Spleen (tissue), 7 donors: ENCODE measurements around the gene TRPM2.
A peak's percentile ranks its signal among the peaks of the same experiment; 100 is the strongest.

Experiments used
- CTCF ChIP-seq, 11 experiments: fragments of 200-600 bp in 7 of 11; fragments of 450-650 bp in 4 of 11; sonication (generic) in 4 of 11; IDR thresholded peaks in 8 of 11; conservative IDR thresholded peaks in 3 of 11; 1 replicate in 7 of 11; 2 replicates in 4 of 11; pipeline versions ENCODE4 v1.4.0 to v1.8.0; 2016 to 2021; ENCODE audit warnings: antibody characterized with exemption in 11 of 11, inconsistent platforms in 4 of 11, mild to moderate bottlenecking in 1 of 11
- POLR2A ChIP-seq, 3 donors: fragments of 450-650 bp; IDR thresholded peaks; one replicate each; pipeline ENCODE4 v1.5.1; 2017; ENCODE audit warnings: antibody characterized with exemption in 3 of 3, mild to moderate bottlenecking in 1 of 3
- POLR2AphosphoS5 ChIP-seq, 3 donors: sonication (generic); formaldehyde crosslinking; IDR thresholded peaks; one replicate each; pipeline ENCODE4 v1.5.1; 2017; ENCODE audit warnings: antibody characterized with exemption in 3 of 3
- donor health status: DM: no; HTN: no; CAD: no; lungs with moderate emphysema.
- donor health status: DM: no; HTN: no; CAD: no.
- donor health status: DM: no; HTN: no; CAD: no.

- TF ChIP-seq CTCF (IDR thresholded peaks at IDR 0.05 in 8 of 11, conservative IDR thresholded peaks at IDR 0.05 in 3 of 11) (peak in 1 of 11 experiments; percentile 9), POLR2A (IDR thresholded peaks at IDR 0.05) (no peak), POLR2AphosphoS5 (IDR thresholded peaks at IDR 0.05) (no peak)
Measured at GRCh38 chr21:44461464-44462001, 108.1 kb downstream of the TRPM2 start.
